GM23248 (cell line): Measurements from ENCODE around the gene CACFD1. TPM values are rescaled to one million over a fixed set of nuclear protein-coding genes. Genes with fewer than 3 reads are reported as not detected.

Experiments
- DNase-seq: peaks from one replicate; pipeline ENCODE4 v3.0.0-alpha.2; 2015
- H2AFZ ChIP-seq: fragments of 200-600 bp; sonication (generic); 2 replicates; pipeline ENCODE4 v1.6.1; 2016; ENCODE audit warnings: antibody characterized with exemption
- H3F3A ChIP-seq: fragments of 200-600 bp; sonication (generic); 2 replicates; pipeline ENCODE4 v1.6.1; 2016; ENCODE audit warnings: mild to moderate bottlenecking, antibody characterized with exemption, mixed run types; ENCODE audit not compliant: insufficient read depth
- H3K27ac ChIP-seq: fragments of 200-600 bp; sonication (generic); 2 replicates; pipeline ENCODE4 v1.5.1; 2016; ENCODE audit warnings: mild to moderate bottlenecking
- H3K27me3 ChIP-seq: fragments of 200-600 bp; sonication (generic); replicated peaks from 2 replicates; pipeline ENCODE4 v1.6.1; 2016; ENCODE audit warnings: mild to moderate bottlenecking; ENCODE audit not compliant: insufficient read depth
- H3K36me3 ChIP-seq: fragments of 200-600 bp; sonication (generic); 2 replicates; pipeline ENCODE4 v1.6.1; 2016; ENCODE audit warnings: low read depth, mild to moderate bottlenecking
- H3K4me1 ChIP-seq: fragments of 200-600 bp; sonication (generic); 2 replicates; pipeline ENCODE4 v1.6.1; 2016; ENCODE audit warnings: mild to moderate bottlenecking; ENCODE audit not compliant: insufficient read depth
- H3K4me2 ChIP-seq: fragments of 200-600 bp; sonication (generic); one replicate; pipeline ENCODE4 v1.6.1; 2016; ENCODE audit warnings: mild to moderate bottlenecking; ENCODE audit not compliant: unreplicated experiment
- H3K4me3 ChIP-seq: fragments of 200-600 bp; sonication (generic); 2 replicates; pipeline ENCODE4 v1.5.1; 2016; ENCODE audit warnings: mild to moderate bottlenecking
- H3K79me2 ChIP-seq: fragments of 200-600 bp; sonication (generic); 2 replicates; pipeline ENCODE4 v1.6.1; 2016; ENCODE audit warnings: mild to moderate bottlenecking; ENCODE audit not compliant: insufficient read depth
- H3K9ac ChIP-seq: fragments of 200-600 bp; sonication (generic); 2 replicates; pipeline ENCODE4 v1.6.1; 2016; ENCODE audit warnings: mild to moderate bottlenecking
- H3K9me2 ChIP-seq: fragments of 200-600 bp; sonication (generic); 2 replicates; pipeline ENCODE4 v1.6.1; 2016; ENCODE audit warnings: mixed run types, mild to moderate bottlenecking, moderate library complexity; ENCODE audit not compliant: insufficient read depth
- H3K9me3 ChIP-seq: fragments of 200-600 bp; sonication (generic); one replicate; pipeline ENCODE4 v1.6.1; 2017; ENCODE audit warnings: low read depth
- H4K20me1 ChIP-seq: fragments of 200-600 bp; sonication (generic); 2 replicates; pipeline ENCODE4 v1.6.0; 2016; ENCODE audit not compliant: insufficient read depth
- EZH2 ChIP-seq: fragments of 200-600 bp; sonication (generic); IDR thresholded peaks from 2 replicates; pipeline ENCODE4 v1.6.1; 2018; ENCODE audit warnings: antibody characterized with exemption, mild to moderate bottlenecking; ENCODE audit not compliant: insufficient read depth, poor library complexity, severe bottlenecking
- EZH2phosphoT487 ChIP-seq: fragments of 200-600 bp; sonication (generic); IDR thresholded peaks from 2 replicates; pipeline ENCODE4 v1.6.1; 2018; ENCODE audit warnings: antibody characterized with exemption, moderate library complexity, mild to moderate bottlenecking, low read depth; ENCODE audit not compliant: insufficient read depth
- WGBS, 2 experiments: methylation state at CpG; one replicate each; pipeline ENCODE4 v1.1.6; 2015 to 2017; ENCODE audit warnings: low lambda C conversion rate in 2 of 2, low coverage in 1 of 2; ENCODE audit errors: missing lambda C conversion rate in 2 of 2; 5-methylcytosine and 5-hydroxymethylcytosine counted together
- in situ Hi-C: fragments of 300-500 bp; cut with MboI; formaldehyde crosslinking; loops from 2 replicates; pipeline ENCODE4 v1.15.0; 2020
- polyA plus RNA-seq: library from polyadenylated mRNA; unstranded; fragments of >200 nt; fragmentation: Nextera tagmentation; extraction: Ambion mirVana; gene quantifications from 2 replicates; pipeline ENCODE4 v1.2.1, GENCODE V29; 2016
- total RNA-seq: library from RNA; depleted of rRNA; stranded (reverse); fragments of >200 nt; shearing (Covaris generic); gene quantifications from 2 replicates; pipeline ENCODE4 v1.2.3, GENCODE V29; 2014

Gene CACFD1
- total and polyA plus RNA-seq, 2 experiments from 2014 or later, result 4.7 to 7.0 TPM

GRCh38 chr9:133515615-133516255 lies 56.0 kb downstream of the CACFD1 start:
- 85 to 87% methylated on average over 17 of the region's 17 CpGs for WGBS, 2 experiments
- in situ Hi-C loops, result no loop called here
- H3F3A ChIP-seq, result no peaks in the 10 kb centered on the region
- no peak overlapping the region for H3K27ac ChIP-seq
- no peaks in the 10 kb centered on the region for H4K20me1 ChIP-seq
- H3K4me1 ChIP-seq, result no peaks in the 10 kb centered on the region
- no peak overlapping the region for H3K9ac ChIP-seq
- H3K4me3 ChIP-seq, result no peak overlapping the region
- H2AFZ ChIP-seq, result no peak overlapping the region
- no peaks in the 10 kb centered on the region for H3K79me2 ChIP-seq
- H3K9me3 ChIP-seq, result no peaks in the 10 kb centered on the region
- H3K36me3 ChIP-seq, result no peaks in the 10 kb centered on the region
- H3K9me2 ChIP-seq, result no peaks in the 10 kb centered on the region
- no peak for DNase-seq
- no peak overlapping the region for H3K4me2 ChIP-seq
- peaks cover 13% of the 10 kb centered on the region for H3K27me3 ChIP-seq
- TF ChIP-seq EZH2 (no peak), EZH2phosphoT487 (no peak)

GRCh38 chr9:133516256-133516960 lies 56.6 kb downstream of the CACFD1 start:
- H3K9me2 ChIP-seq, result no peaks in the 10 kb centered on the region
- no peaks in the 10 kb centered on the region for H3K4me1 ChIP-seq
- no peaks in the 10 kb centered on the region for H3K36me3 ChIP-seq
- no peak overlapping the region for H3K27ac ChIP-seq
- H3K4me2 ChIP-seq, result no peak overlapping the region
- peaks cover 13% of the 10 kb centered on the region for H3K27me3 ChIP-seq
- H4K20me1 ChIP-seq, result no peaks in the 10 kb centered on the region
- no peak for DNase-seq
- no peaks in the 10 kb centered on the region for H3F3A ChIP-seq
- H3K79me2 ChIP-seq, result no peaks in the 10 kb centered on the region
- in situ Hi-C loops, result no loop called here
- no peak overlapping the region for H2AFZ ChIP-seq
- 49 to 51% methylated on average over 11 of the region's 11 CpGs for WGBS, 2 experiments
- no peak overlapping the region for H3K9ac ChIP-seq
- H3K9me3 ChIP-seq, result no peaks in the 10 kb centered on the region
- H3K4me3 ChIP-seq, result no peak overlapping the region
- TF ChIP-seq EZH2 (no peak), EZH2phosphoT487 (no peak)

GRCh38 chr9:133516961-133517350 lies 57.2 kb downstream of the CACFD1 start:
- H3K36me3 ChIP-seq, result no peaks in the 10 kb centered on the region
- no peak overlapping the region for H3K4me3 ChIP-seq
- in situ Hi-C loops, result no loop called here
- no peak for DNase-seq
- TF ChIP-seq EZH2phosphoT487 (no peak), EZH2 (no peak)
- H3K27ac ChIP-seq, result no peak overlapping the region
- no peaks in the 10 kb centered on the region for H3K9me2 ChIP-seq
- peaks cover 13% of the 10 kb centered on the region for H3K27me3 ChIP-seq
- H3F3A ChIP-seq, result no peaks in the 10 kb centered on the region
- H3K79me2 ChIP-seq, result no peaks in the 10 kb centered on the region
- H3K4me2 ChIP-seq, result no peak overlapping the region
- no peak overlapping the region for H2AFZ ChIP-seq
- H3K4me1 ChIP-seq, result no peaks in the 10 kb centered on the region
- no peaks in the 10 kb centered on the region for H4K20me1 ChIP-seq
- no peak overlapping the region for H3K9ac ChIP-seq
- H3K9me3 ChIP-seq, result no peaks in the 10 kb centered on the region
- WGBS, 2 experiments, result 77 to 82% methylated on average over 9 of the region's 9 CpGs

GRCh38 chr9:133517711-133518110 lies 57.9 kb downstream of the CACFD1 start:
- no peaks in the 10 kb centered on the region for H3F3A ChIP-seq

More at GRCh38 chr9:133517711-133518110, 57.9 kb downstream of the CACFD1 start:
- DNase-seq, result no peak
- no peak overlapping the region for H3K27ac ChIP-seq
- peaks cover 14% of the 10 kb centered on the region for H3K27me3 ChIP-seq
- no peak overlapping the region for H3K9ac ChIP-seq
- no peak overlapping the region for H2AFZ ChIP-seq
- no peak for TF ChIP-seq EZH2phosphoT487
- no peak for TF ChIP-seq EZH2
- no peak overlapping the region for H3K4me2 ChIP-seq
- H3K9me3 ChIP-seq, result no peaks in the 10 kb centered on the region
- in situ Hi-C loops, result no loop called here
- H3K4me1 ChIP-seq, result no peaks in the 10 kb centered on the region
- no peaks in the 10 kb centered on the region for H3K9me2 ChIP-seq
- no peaks in the 10 kb centered on the region for H3K79me2 ChIP-seq
- WGBS, 2 experiments, result 53 to 58% methylated on average over 8 of the region's 8 CpGs
- no peak overlapping the region for H3K4me3 ChIP-seq
- no peaks in the 10 kb centered on the region for H3K36me3 ChIP-seq
- H4K20me1 ChIP-seq, result no peaks in the 10 kb centered on the region
